GM20000 (cell line): ENCODE results near the gene HECTD3.

Experiments
- DNase-seq: peaks from one replicate; pipeline ENCODE4 v3.0.0; 2012; ENCODE audit warnings: low spot score
- CTCF ChIP-seq: IDR thresholded peaks from 2 replicates; pipeline ENCODE4 v1.5.1; 2012; ENCODE audit warnings: mild to moderate bottlenecking, control low read depth; ENCODE audit errors: extremely low read depth, missing control alignments

HECTD3 gene

GRCh38 chr1:45040297-45040696, 29.2 kb upstream of the HECTD3 start:
- no peak for TF ChIP-seq CTCF
- DNase-seq, result no peak

- no peak for TF ChIP-seq CTCF
- DNase-seq, result no peak
Observed at GRCh38 chr1:45038661-45039364, 27.7 kb upstream of the HECTD3 start.

GRCh38 chr1:45038240-45038639, 27.1 kb upstream of the HECTD3 start:
- DNase-seq, result no peak
- TF ChIP-seq CTCF, result no peak

GRCh38 chr1:45037456-45037855, 26.3 kb upstream of the HECTD3 start:
- no peak for TF ChIP-seq CTCF
- DNase-seq, result no peak

- no peak for DNase-seq
- no peak for TF ChIP-seq CTCF
Observed at GRCh38 chr1:45035631-45036301, 24.6 kb upstream of the HECTD3 start.

- no peak for TF ChIP-seq CTCF
- peak; percentile 48 for DNase-seq
Observed at GRCh38 chr1:45033356-45033755, 22.2 kb upstream of the HECTD3 start.

- TF ChIP-seq CTCF, result no peak
- DNase-seq, result no peak
Observed at GRCh38 chr1:45032837-45033236, 21.7 kb upstream of the HECTD3 start.
